Pancreas (tissue), 10 donors: ENCODE results near the gene DCD. TPM values are rescaled to one million over a fixed set of nuclear protein-coding genes. Genes with fewer than 3 reads are reported as not detected.

Source experiments
- ATAC-seq, 4 donors: fragments of 200-7000 bp; cut with Tn5 transposase; one replicate each; pipeline versions ENCODE4 v1.8.0 to v1.9.1; 2020; ENCODE audit warnings: mild to moderate bottlenecking in 4 of 4, moderate library complexity in 4 of 4
- DNase-seq, 6 donors: peaks; one replicate each; pipeline ENCODE4 v3.0.0-alpha.2; 2020
- FAIRE-seq: peaks from 2 replicates; lab custom pipeline; 2012; peaks lifted over from hg19 to GRCh38; lab: Jason Lieb, UNC
- H3K27ac ChIP-seq, 4 donors: fragments of 200-600 bp; sonication (generic); 1 replicate in 3 of 4; 2 replicates in 1 of 4; pipeline versions ENCODE4 v1.5.0 to v1.8.0; 2020
- H3K27me3 ChIP-seq, 4 donors: fragments of 200-600 bp; one replicate each; pipeline ENCODE4 v1.8.0; 2021
- H3K36me3 ChIP-seq, 3 donors: fragments of 200-600 bp; sonication (generic) in 1 of 3; one replicate each; pipeline versions ENCODE4 v1.5.0 to v1.8.0; 2020 to 2021
- H3K4me1 ChIP-seq, 3 donors: fragments of 200-600 bp; one replicate each; pipeline ENCODE4 v1.8.0; 2021
- H3K4me3 ChIP-seq, 4 donors: fragments of 200-600 bp; sonication (generic) in 2 of 4; one replicate each; pipeline versions ENCODE4 v1.5.0 to v1.8.0; 2020 to 2021
- H3K9me3 ChIP-seq, 4 donors: fragments of 200-600 bp; one replicate each; pipeline ENCODE4 v1.8.0; 2021
- CTCF ChIP-seq, 4 donors: fragments of 200-600 bp; sonication (generic) in 3 of 4; IDR thresholded peaks; one replicate each; pipeline versions ENCODE4 v1.5.0 to v1.8.0; 2021; ENCODE audit warnings: antibody characterized with exemption in 4 of 4
- WGBS, 2 donors: extraction: QIAGEN DNeasy Blood & Tissue Kit; methylation state at CpG; one replicate each; pipeline ENCODE4 v1.1.7; 2013; 5-methylcytosine and 5-hydroxymethylcytosine counted together
- intact Hi-C, 3 donors: fragments of 100-400 bp; cut with DNase I; formaldehyde crosslinking; loops; one replicate each; pipeline versions ENCODE4 v1.11.1 to v1.14.2; 2022
- polyA plus RNA-seq, 2 donors: library from polyadenylated mRNA; stranded (reverse); fragments of 200-250 nt; gene quantifications; one replicate each; pipeline ENCODE4 v1.2.3, GENCODE V29; 2013
- total RNA-seq, 6 donors: library from RNA; stranded (reverse); fragmentation: NEBNext Ultra II Directional in 4 of 6; extraction: Animal tissue kit (Norgen Biotek cat#: 25700) in 4 of 6; gene quantifications; one replicate each; pipeline versions ENCODE4 v1.2.1 to v1.2.4, GENCODE V29; 2021 to 2023
- donor health status: healthy with polysubstance abuse.
- donor health status: DM: no; HTN: no; CAD: no; lungs with moderate emphysema.
- donor health status: DM: no; HTN: no; CAD: no.
- donor health status: control.
- donor health status: control.
- donor health status: Bipolar disorder and iron deficiency.
- donor health status: DM: yes; HTN: yes; CAD: no.
- donor health status: DM: no; HTN: no; CAD: no.
- donor health status: DM: no; HTN: no; CAD: no.
- donor health status: DM: yes; HTN: yes; CAD: no.

Gene DCD
- total and polyA plus RNA-seq, 8 donors = not detected

- no peak for ATAC-seq
- Histone ChIP-seq H3K4me3 (no peak overlapping the region), H3K27ac (no peak overlapping the region), H3K9me3 (no peaks in the 10 kb centered on the region), H3K36me3 (no peaks in the 10 kb centered on the region), H3K4me1 (no peaks in the 10 kb centered on the region), H3K27me3 (no peaks in the 10 kb centered on the region)
- 63 to 76% methylated on average over 2 of the region's 2 CpGs for WGBS, 2 donors
- no peak for FAIRE-seq
- no peak for DNase-seq
- intact Hi-C loops = no loop called here
- TF ChIP-seq CTCF (IDR thresholded peaks at IDR 0.05) = no peak
Measured at GRCh38 chr12:54608769-54609168, 39.4 kb downstream of the DCD start.

GRCh38 chr12:54608156-54608555 is 40.0 kb downstream of the DCD start:
- no peak for DNase-seq
- Histone ChIP-seq H3K36me3 (no peaks in the 10 kb centered on the region), H3K4me3 (no peak overlapping the region), H3K4me1 (no peaks in the 10 kb centered on the region), H3K27me3 (no peaks in the 10 kb centered on the region), H3K27ac (no peak overlapping the region), H3K9me3 (no peaks in the 10 kb centered on the region)
- no peak for ATAC-seq
- FAIRE-seq = no peak
- 45 to 46% methylated on average over 6 of the region's 6 CpGs for WGBS, 2 donors
- no peak for TF ChIP-seq CTCF (IDR thresholded peaks at IDR 0.05)
- intact Hi-C loops = no loop called here

- FAIRE-seq (no peak), DNase-seq (no peak), ATAC-seq (no peak)
- H3K27ac ChIP-seq = no peak overlapping the region
- 48 to 54% methylated on average over 3 to 4 of the region's 4 CpGs for WGBS, 2 donors
- TF ChIP-seq CTCF (IDR thresholded peaks at IDR 0.05) = no peak
- H3K27me3 ChIP-seq = no peaks in the 10 kb centered on the region
- H3K4me1 ChIP-seq = no peaks in the 10 kb centered on the region
- no peaks in the 10 kb centered on the region for H3K36me3 ChIP-seq
- no peaks in the 10 kb centered on the region for H3K9me3 ChIP-seq
- H3K4me3 ChIP-seq = no peak overlapping the region
- intact Hi-C loops = no loop called here
Measured at GRCh38 chr12:54606556-54606955, 41.6 kb downstream of the DCD start.

GRCh38 chr12:54605138-54605970 is 42.8 kb downstream of the DCD start:
- FAIRE-seq (no peak), DNase-seq (no peak), ATAC-seq (no peak)
- Histone ChIP-seq H3K27me3 (no peaks in the 10 kb centered on the region), H3K4me3 (no peak overlapping the region), H3K4me1 (no peaks in the 10 kb centered on the region), H3K27ac (no peak overlapping the region), H3K9me3 (no peaks in the 10 kb centered on the region), H3K36me3 (no peaks in the 10 kb centered on the region)
- TF ChIP-seq CTCF (IDR thresholded peaks at IDR 0.05) = no peak
- WGBS, 2 donors = 90 to 94% methylated on average over 6 of the region's 6 CpGs
- intact Hi-C loops = no loop called here

- Histone ChIP-seq H3K27ac (no peak overlapping the region), H3K4me1 (no peaks in the 10 kb centered on the region), H3K9me3 (no peaks in the 10 kb centered on the region), H3K36me3 (no peaks in the 10 kb centered on the region), H3K4me3 (no peak overlapping the region), H3K27me3 (no peaks in the 10 kb centered on the region)
- ATAC-seq (no peak), FAIRE-seq (no peak), DNase-seq (no peak)
- intact Hi-C loops = no loop called here
- TF ChIP-seq CTCF (IDR thresholded peaks at IDR 0.05) = no peak
- 86 to 88% methylated on average over 4 of the region's 4 CpGs for WGBS, 2 donors
Measured at GRCh38 chr12:54604436-54604835, 43.7 kb downstream of the DCD start.
